ENCODE measurements around the gene PRSS48.
"Not testable (repeated sequence)": the region's sequence is repeated elsewhere in the genome, so short reads cannot be mapped to it uniquely, and the experiment has no call there.

PRSS48 gene

DNA sequence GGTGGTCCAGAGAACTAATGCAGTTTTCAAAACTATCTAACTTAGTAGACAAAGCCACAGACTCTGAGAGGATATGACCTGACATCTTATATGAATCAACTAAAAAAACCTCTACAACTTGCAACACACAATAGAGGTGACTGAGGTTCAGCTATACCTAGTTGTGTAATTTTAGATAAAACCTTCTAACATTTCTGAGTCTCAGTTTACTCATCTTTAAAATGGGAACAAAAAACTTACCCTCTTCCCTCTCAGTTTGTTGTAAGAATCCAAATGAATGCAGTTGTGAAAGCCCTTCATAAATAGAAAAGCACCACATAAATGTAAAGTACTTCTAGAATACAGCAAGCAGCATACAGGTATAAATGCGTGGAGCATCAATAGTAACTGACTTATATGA, 42.5 kb downstream of the PRSS48 start:
- DNase-seq = no peak

- no peak for DNase-seq
These were observed 44.6 kb downstream of the PRSS48 start for GRCh38 chr4:151321586-151321985.

DNA sequence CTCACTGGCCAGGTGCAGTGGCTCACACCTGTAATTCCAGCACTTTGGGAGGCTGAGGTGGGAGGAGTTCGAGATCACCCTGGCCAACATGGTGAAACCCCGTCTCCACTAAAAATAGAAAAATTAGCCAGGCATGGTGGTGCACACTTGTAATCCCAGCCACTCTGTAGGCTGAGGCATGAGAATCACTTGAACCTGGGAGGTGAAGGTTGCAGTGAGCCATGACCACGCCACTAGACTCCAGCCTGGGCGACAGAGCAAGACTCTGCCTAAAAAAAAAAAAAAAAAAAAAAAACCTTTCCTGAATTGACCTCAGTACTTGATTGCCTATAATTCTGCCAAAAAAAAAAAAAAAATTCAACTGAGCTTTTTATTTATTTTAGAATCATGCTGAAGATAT, 45.2 kb downstream of the PRSS48 start:
- DNase-seq = not testable (repeated sequence)

DNA sequence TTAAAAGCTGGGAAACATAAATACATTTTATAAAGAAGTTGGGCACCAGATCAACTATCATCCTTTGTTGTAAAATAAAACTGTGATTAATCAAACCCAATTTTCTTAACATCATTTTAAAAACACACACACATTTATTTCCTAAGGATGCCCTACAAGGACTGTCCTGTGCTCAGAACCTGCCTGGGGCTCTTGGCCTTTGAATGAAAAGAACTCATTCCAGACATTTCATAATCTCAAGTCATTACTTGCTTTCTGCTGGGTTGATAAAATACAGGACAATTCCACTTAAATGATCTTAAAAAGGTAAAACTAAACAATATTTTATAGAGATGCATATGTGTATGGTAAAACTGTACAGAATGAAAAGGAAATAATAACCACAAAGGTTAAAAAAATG, 45.6 kb downstream of the PRSS48 start:
- no peak for DNase-seq

GRCh38 chr4:151323667-151324066, 46.7 kb downstream of the PRSS48 start:
- no peak for DNase-seq

GRCh38 chr4:151324124-151324751, 47.3 kb downstream of the PRSS48 start:
- DNase-seq = no peak

DNA sequence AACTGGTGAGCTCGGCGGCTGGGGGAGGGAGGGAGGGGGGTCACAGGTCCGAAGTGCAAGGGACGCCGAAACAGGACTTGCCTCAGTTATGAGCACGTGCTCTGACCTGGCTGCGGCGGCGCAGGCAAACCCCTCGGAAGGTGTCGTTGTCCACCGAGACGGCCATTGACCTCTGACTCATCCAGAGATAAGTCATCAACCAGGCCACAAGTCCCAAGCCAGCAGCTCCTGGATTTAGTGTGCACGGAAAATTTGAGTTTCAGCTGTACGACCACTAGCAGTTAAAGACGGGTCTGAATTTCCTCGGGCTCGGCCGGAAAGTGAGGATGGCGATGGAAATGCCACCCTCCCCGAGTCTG, 47.8 kb downstream of the PRSS48 start:
- no peak for DNase-seq

DNA sequence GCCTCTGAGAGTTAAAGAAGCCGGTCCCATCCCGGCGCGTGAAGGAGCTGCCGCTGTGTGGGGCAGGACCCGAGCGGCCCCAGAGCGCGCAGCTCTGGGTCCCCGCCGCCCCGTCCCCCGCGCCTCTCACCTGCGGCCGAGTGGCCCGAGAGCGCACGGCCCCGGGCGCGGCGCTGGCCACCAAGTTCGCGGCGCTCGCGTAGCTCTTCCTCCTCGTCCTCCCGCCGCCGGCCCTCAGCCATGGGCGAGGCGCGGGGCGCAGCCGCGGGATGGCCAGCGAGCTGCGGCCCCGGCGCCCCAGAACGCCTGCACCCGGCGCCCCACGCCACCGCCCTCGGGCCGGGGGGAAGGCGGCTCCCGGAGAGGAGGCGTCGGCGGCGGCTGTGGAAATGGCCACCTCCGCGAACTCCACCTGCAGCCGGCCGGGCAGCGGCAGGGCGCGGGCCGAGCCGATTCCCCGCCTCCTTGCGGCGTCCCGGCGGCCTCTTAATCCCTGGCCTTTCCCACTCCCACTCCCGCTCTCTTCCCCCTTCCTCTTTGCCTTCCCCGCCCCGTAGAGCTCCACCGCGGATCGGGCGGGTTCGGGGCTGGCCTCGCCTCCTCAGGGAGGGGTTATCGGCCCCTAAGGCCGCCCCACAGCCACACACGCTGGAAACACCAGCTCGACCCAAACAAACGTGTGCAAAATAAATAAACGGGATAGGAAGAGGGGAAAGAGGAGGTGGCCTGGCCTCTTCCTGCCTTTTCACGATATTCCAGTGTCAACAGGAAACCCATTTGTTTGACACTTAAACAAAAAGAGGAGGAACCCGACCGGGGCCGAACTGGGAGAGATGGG, 48.4 kb downstream of the PRSS48 start, which contains the start of gene SH3D19:
Gene SH3D19, minus strand, starts transcription at position 495 of the 838 bp plus-strand sequence. Its CDS starts 253 bp downstream, at position 242.
- no peak for DNase-seq

DNA sequence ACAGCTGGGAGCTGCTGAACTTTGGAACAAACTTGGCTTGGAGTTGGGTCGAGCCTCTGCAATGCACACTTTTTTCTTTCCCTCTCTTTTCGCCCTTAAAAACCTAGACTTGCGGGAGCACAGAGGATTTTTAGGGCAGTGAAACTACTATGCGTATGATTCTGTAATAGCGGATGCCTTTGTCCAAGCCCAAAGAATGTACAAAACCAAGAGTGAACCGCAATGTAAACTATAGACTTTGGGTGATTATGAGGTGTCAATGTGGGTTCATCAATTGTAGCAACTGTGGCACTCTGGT, 48.9 kb downstream of the PRSS48 start:
- no peak for DNase-seq

DNA sequence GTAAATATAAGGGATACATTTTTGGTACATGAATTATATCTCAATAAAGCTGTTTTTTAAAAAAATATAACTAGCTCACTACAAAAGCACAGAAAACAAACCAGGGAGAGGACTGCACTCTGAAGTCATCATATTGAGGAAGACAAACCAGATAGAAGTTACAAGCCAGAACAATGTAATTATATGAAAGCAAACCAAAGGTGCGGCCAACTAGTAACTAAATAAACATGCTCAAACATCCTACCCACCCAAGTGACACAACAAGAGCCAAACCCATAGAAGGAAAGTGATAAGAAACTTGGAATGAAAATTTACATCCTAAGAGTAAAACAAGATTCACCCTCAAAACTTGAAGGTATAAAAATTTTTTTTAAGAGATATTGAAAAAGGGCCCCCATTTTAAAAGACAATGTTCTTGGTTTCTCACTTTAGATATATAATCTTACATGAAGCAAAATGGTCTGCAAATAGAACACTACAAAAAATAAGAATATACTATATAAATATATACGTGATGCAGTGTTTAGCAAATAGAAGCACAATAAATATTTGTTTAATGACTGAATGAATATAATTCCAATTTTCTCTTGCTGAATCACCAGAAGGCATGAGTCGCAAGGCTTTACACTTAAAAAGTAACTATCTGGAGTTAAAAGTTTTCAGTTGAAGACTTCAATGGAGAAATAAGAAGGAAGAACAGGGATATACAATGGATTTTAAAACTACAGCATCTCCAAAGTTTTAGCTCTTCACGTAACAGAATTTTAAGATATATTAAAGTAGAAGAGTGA, 52.5 kb downstream of the PRSS48 start:
- no peak for DNase-seq

GRCh38 chr4:151331276-151332042, 54.5 kb downstream of the PRSS48 start:
- no peak for DNase-seq

DNA sequence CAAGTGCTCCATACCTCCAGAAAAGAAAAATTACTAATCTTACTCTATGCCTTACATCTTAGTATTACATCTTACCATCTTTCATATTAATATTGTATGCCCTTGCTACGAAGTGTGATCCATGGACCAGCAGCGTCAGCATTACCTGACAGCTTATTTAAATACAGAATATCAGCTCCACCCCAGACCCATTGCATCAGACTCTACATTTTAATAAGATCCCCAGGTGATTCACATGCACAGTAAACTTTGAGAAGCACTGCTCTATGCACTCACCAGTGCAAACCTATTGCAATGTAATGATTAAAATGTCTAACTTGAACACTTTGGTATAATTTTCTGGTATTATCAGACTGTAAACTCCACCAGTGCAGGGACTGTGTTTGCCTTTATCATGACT, 62.5 kb downstream of the PRSS48 start:
- no peak for DNase-seq

GRCh38 chr4:151340751-151341385, 63.9 kb downstream of the PRSS48 start:
- no peak for DNase-seq

All from inflammatory macrophage (primary cell).